ENCODE measurements around the gene PPP4R3A. TPM values are rescaled to one million over a fixed set of nuclear protein-coding genes. Genes with fewer than 3 reads are reported as not detected.

The PPP4R3A gene
- total and polyA plus RNA-seq, 2 donors (not counting 1 experiment from before 2014, with no cell fraction given): 40.3 to 88.0 TPM

GRCh38 chr14:91413547-91414474 is 96.3 kb downstream of the PPP4R3A start:
- Histone ChIP-seq H3K4me3 (replicated peaks in 1 of 4; ENCODE audit: control extremely low read depth in 1 of 4, insufficient read depth in 1 of 4, low read depth in 3 of 4, low read length in 4 of 4) (no peak overlapping the region), H3K4me2 (ENCODE audit: extremely low read depth, insufficient read depth, low read length) (no peak overlapping the region), H4K20me1 (ENCODE audit: control insufficient read depth, extremely low read depth, insufficient read depth, low read length) (no peaks in the 10 kb centered on the region), H3K27ac (ENCODE audit: insufficient read depth, low read length) (no peak overlapping the region), H3K4me1 (ENCODE audit: control insufficient read depth, extremely low read depth, insufficient read depth, low read length) (no peaks in the 10 kb centered on the region), H3K79me2 (ENCODE audit: control insufficient read depth, insufficient read depth, low read length) (no peaks in the 10 kb centered on the region), H3K9ac (ENCODE audit: insufficient read depth, low read length) (no peak overlapping the region), H3K9me3 (ENCODE audit: control insufficient read depth, insufficient read depth, low read depth, low read length) (no peaks in the 10 kb centered on the region), H3K27me3 (ENCODE audit: control insufficient read depth, insufficient read depth, low read length) (peaks cover 13% of the 10 kb centered on the region), H3K36me3 (ENCODE audit: control insufficient read depth, insufficient read depth, low read length) (no peaks in the 10 kb centered on the region), H2AFZ (ENCODE audit: low read length) (no peak overlapping the region)
- TF ChIP-seq CTCF (conservative IDR thresholded peaks at IDR 0.05 in 1 of 2, IDR thresholded peaks at IDR 0.05 in 1 of 2; ENCODE audit: low read depth in 1 of 2, low read length in 2 of 2) (no peak), EZH2 (IDR thresholded peaks at IDR 0.05; ENCODE audit: low read length, missing control alignments) (no peak)
- DNase-seq (ENCODE audit: low read depth in 2 of 2): no peak

- no peaks in the 10 kb centered on the region for H3K79me2 ChIP-seq (ENCODE audit: control insufficient read depth, insufficient read depth, low read length)
- no peaks in the 10 kb centered on the region for H3K36me3 ChIP-seq (ENCODE audit: control insufficient read depth, insufficient read depth, low read length)
- H3K4me3 ChIP-seq (replicated peaks in 1 of 4; ENCODE audit: control extremely low read depth in 1 of 4, insufficient read depth in 1 of 4, low read depth in 3 of 4, low read length in 4 of 4): no peak overlapping the region
- DNase-seq (ENCODE audit: low read depth in 2 of 2): no peak
- no peak overlapping the region for H3K4me2 ChIP-seq (ENCODE audit: extremely low read depth, insufficient read depth, low read length)
- H4K20me1 ChIP-seq (ENCODE audit: control insufficient read depth, extremely low read depth, insufficient read depth, low read length): no peaks in the 10 kb centered on the region
- no peaks in the 10 kb centered on the region for H3K4me1 ChIP-seq (ENCODE audit: control insufficient read depth, extremely low read depth, insufficient read depth, low read length)
- H3K27ac ChIP-seq (ENCODE audit: insufficient read depth, low read length): no peak overlapping the region
- H3K9me3 ChIP-seq (ENCODE audit: control insufficient read depth, insufficient read depth, low read depth, low read length): no peaks in the 10 kb centered on the region
- H2AFZ ChIP-seq (ENCODE audit: low read length): no peak overlapping the region
- no peak overlapping the region for H3K9ac ChIP-seq (ENCODE audit: insufficient read depth, low read length)
- TF ChIP-seq EZH2 (IDR thresholded peaks at IDR 0.05; ENCODE audit: low read length, missing control alignments): no peak
- TF ChIP-seq CTCF (conservative IDR thresholded peaks at IDR 0.05 in 1 of 2, IDR thresholded peaks at IDR 0.05 in 1 of 2; ENCODE audit: low read depth in 1 of 2, low read length in 2 of 2): no peak
- H3K27me3 ChIP-seq (ENCODE audit: control insufficient read depth, insufficient read depth, low read length): peaks cover 13% of the 10 kb centered on the region
Measured at GRCh38 chr14:91412939-91413338, 97.2 kb downstream of the PPP4R3A start.

- Histone ChIP-seq H4K20me1 (ENCODE audit: control insufficient read depth, extremely low read depth, insufficient read depth, low read length) (no peaks in the 10 kb centered on the region), H3K27me3 (ENCODE audit: control insufficient read depth, insufficient read depth, low read length) (peaks cover under 1% of the 10 kb centered on the region), H3K4me1 (ENCODE audit: control insufficient read depth, extremely low read depth, insufficient read depth, low read length) (no peaks in the 10 kb centered on the region), H3K4me2 (ENCODE audit: extremely low read depth, insufficient read depth, low read length) (no peak overlapping the region), H3K4me3 (replicated peaks in 1 of 4; ENCODE audit: control extremely low read depth in 1 of 4, insufficient read depth in 1 of 4, low read depth in 3 of 4, low read length in 4 of 4) (no peak overlapping the region), H2AFZ (ENCODE audit: low read length) (no peak overlapping the region), H3K36me3 (ENCODE audit: control insufficient read depth, insufficient read depth, low read length) (no peaks in the 10 kb centered on the region), H3K27ac (ENCODE audit: insufficient read depth, low read length) (no peak overlapping the region), H3K9me3 (ENCODE audit: control insufficient read depth, insufficient read depth, low read depth, low read length) (no peaks in the 10 kb centered on the region), H3K9ac (ENCODE audit: insufficient read depth, low read length) (no peak overlapping the region), H3K79me2 (ENCODE audit: control insufficient read depth, insufficient read depth, low read length) (no peaks in the 10 kb centered on the region)
- DNase-seq (ENCODE audit: low read depth in 2 of 2): no peak
- TF ChIP-seq CTCF (conservative IDR thresholded peaks at IDR 0.05 in 1 of 2, IDR thresholded peaks at IDR 0.05 in 1 of 2; ENCODE audit: low read depth in 1 of 2, low read length in 2 of 2) (no peak), EZH2 (IDR thresholded peaks at IDR 0.05; ENCODE audit: low read length, missing control alignments) (no peak)
Measured at GRCh38 chr14:91410771-91411536, 99.2 kb downstream of the PPP4R3A start.
